Measurements from ENCODE around the gene MLN.

The MLN gene

DNA sequence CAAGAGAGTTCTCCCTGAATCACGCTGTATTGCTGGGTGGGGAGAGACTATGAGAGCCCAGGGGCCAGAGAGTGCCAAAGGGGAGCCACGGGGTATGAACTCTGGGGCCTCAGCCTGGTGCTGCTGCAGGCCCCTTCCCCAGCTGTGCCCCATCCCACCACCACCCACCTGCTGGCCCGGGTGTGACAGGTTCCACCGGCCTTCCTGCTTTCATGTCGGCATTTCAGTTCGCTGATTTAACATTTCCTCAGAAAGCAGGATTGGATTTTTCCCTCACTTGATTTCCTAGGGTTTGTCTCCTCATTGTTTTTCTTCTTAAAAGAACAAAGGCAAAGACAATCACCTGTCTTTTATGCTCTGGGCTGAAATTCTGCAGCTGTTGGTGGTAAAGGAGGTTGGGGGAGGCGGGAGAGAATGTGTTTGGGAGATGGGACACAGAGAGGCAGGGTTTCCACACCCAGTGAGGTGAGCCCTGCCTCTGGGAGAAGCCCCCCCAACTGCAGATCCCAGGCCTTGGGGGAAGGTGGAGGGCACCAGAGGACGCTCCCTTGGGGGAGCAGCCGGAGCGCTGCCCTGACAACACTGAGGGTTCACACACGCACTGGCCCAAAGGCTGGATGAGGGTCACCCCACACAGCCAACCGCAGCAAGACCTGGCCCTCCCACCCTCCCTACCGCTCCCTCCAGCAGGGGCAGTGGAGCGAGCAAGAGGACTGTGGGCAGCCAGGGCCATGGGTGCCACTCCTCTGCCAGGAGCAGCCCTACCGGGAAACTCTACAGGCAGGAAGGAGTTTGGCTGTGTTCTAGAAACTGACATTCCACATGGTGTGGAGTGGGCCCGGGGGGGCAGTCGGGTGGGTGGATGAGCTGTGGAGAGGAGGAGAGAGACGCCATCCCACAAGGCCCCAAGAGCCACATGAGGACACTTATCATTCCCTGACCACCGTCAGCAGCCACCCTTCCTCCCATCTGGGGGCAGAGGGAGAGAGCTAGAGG, 10.5 kb upstream of the MLN start:
- DNase-seq (ENCODE audit: low spot score): no peak

DNA sequence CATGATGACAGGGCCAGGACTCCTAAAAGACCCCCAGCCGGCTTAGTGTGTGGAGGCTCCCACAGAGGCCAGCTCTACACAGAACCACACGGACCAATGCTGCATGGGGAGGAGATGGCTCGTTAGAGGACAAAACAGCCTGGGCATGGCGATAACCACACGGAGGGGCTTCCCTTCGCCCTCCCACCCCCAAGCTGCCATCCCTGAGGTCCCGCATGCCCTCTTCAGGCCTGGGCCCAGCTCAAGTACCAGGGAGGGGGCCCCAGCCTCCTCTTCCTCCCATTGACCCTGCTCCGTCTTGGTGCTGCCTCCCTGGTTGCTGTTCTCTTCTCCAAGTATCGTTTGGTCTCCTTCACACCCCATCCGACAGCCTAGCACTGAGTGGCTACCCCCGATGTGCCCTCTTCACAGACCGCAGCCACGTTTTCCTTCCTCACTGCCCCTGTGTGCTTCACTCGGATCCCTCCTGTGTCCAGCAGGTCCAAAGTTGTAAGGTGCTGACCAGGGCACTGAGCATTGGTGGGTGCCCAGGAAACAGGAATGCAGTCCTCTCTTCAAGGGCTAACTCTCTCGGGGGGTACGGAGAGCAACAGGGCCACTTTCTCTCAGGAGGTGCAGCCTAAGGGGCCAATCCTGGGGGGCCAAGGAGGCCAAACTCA, 9.6 kb upstream of the MLN start:
- DNase-seq (ENCODE audit: low spot score): no peak

DNA sequence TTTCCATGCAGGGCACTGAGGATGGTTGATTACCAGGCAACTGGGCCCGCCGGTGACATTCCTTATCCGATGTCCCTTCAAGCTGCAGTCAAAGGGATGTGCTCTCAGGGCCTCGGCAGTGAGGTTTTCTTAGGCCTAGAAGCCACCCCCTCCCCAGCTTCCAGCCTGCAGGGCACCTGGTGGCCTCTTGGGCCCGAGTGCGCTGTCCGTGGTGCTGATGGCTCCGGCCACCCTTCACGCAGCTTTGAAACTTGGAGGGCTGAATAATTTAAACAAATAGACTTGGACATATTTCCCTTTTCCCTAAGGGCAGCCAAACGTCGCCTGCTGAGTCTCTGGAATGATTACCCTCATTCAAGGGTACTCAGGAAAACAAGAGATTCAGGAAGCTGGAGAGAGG, 8.9 kb upstream of the MLN start:
- peak; percentile 69 for DNase-seq (ENCODE audit: low spot score)

DNA sequence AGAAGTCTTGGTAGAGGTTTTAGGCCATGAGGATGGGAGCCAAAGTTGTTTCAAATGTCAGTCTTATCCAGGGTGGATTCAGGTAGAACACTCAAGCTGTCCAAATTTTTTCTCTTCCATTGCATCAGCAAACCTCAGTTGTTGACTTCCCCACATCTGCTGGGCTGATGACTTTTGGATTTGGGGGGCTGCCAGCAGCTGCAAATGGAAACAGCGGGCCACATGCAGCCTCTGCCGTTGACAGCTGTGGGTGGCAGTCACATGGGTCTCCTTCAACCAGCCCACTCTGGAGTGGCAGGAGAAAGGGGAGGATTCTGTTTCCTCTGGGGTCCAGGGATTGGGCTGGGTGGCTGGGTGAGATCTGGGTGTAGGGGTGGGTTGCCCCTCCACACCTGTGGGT, 5.8 kb upstream of the MLN start:
- no peak for DNase-seq (ENCODE audit: low spot score)

DNA sequence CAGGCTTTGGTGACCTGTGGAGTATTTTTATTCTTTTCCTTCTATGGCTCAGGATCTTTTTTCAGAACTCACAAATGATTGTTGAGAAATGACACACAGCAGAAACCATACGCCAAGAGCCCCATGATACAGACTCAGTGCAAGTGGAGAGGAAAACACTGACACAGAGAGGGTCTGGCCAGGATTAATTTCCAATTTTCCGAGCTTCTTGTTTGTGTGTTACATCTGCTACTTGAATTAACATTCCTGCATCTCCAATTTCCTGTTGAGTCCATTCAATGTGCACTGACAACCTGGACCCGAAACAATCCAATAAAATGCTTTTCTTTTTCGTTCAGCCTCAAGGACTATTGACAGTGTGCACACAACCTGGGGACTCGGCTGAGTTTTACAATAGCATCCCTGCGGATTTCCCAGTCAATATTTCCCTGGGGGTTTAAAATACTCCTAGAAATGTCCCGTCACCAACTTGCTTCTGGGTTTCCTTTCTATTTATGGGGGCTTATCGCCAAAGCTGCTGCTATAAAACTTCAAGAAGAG, 4.9 kb upstream of the MLN start:
- DNase-seq (ENCODE audit: low spot score): no peak

DNA sequence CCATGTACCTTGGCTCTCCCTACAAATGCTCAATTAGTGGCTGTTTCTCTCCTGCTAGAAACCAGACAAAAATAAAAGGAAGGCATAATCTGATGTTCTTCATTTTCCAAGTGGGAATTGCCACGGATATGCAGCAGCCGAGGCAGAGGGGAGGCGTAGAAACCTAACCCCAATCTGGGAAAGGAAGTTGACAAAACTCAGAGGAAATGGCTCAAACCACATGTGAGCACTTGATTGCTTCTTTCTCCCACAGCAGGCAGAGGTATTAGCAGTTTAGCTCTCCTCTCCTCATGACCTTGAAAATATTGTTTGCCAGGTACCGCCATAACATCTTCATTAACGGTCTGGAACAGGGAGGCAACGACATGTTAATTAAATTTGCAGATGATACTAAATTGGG, 3.8 kb upstream of the MLN start:
- DNase-seq (ENCODE audit: low spot score): no peak

DNA sequence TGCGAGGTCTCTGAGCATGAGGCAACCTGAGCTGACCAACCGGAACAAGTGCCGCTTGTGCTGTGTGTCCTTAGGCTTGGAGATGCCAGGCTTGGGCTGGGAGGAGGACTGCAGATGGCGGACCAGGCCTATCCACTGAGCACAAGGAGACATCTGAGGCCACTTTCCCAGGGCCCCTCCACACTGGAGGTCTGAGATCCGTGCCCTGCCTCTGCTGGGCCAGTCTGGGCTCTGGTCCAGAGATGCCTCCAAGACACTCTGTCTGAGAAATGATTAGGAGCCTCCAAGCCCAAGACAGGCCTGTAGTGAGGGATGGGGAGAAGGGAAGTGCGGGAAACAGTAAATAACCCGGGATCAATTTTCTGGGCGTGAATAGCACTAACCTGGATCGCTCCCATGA, 3.0 kb upstream of the MLN start:
- no peak for DNase-seq (ENCODE audit: low spot score)

DNA sequence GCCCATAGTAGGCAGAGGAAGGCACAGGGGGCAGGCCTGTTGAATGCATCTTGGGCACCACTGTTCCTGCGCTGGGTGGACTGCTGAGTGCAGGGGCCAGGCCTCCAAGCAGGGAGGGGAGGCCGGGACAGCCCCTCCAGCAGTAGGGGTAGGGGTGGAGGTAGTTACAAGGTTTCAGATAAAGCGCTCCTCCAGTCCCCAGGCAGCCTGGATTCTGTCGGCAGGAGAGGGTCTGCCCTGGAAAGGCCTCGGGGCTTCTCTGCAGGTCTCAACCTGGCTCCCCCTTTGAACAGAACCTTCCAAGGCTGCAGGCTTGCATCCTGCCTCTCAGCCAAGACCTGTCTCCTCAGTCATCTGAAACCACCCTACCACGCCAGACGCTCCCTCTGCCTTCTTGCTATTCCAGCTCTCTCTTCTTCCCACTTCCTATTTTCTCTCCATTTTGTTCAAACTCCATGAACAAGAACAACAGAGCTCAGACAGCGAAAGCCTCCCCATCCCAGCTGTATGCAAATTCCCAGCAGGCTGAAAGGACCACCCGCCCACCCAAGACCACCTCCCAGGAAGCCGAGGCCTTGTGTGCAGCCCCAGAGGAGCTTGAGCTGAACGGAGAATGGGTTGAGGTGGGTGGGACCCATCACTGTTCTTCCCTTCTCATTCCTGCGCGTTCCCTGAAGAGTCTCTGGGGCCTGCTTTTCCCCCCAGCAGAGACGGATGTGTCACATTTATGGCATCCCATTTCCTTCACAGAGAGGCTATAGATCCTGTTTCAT, 1.4 kb downstream of the MLN start:
- DNase-seq (ENCODE audit: low spot score): no peak

DNA sequence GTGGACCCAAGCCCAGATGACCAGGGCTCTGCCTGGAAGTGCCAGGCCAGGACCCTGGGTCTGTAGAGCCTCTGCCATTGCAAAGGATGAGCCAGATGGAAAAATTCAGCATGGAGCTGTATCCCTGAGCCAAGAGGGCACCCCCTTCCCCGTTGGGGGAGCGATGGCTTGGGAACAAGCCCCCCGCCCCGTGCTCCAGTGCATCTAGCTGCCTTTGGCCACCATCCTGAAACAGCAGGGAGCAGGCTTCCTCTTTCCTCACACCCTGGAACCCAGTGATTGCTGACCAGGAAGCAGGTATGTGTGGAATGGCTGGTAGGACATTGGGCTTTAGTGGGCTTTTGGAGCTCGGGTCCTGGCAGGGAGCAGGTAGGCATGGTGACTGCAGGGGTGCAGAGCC, 2.2 kb downstream of the MLN start:
- DNase-seq (ENCODE audit: low spot score): no peak

DNA sequence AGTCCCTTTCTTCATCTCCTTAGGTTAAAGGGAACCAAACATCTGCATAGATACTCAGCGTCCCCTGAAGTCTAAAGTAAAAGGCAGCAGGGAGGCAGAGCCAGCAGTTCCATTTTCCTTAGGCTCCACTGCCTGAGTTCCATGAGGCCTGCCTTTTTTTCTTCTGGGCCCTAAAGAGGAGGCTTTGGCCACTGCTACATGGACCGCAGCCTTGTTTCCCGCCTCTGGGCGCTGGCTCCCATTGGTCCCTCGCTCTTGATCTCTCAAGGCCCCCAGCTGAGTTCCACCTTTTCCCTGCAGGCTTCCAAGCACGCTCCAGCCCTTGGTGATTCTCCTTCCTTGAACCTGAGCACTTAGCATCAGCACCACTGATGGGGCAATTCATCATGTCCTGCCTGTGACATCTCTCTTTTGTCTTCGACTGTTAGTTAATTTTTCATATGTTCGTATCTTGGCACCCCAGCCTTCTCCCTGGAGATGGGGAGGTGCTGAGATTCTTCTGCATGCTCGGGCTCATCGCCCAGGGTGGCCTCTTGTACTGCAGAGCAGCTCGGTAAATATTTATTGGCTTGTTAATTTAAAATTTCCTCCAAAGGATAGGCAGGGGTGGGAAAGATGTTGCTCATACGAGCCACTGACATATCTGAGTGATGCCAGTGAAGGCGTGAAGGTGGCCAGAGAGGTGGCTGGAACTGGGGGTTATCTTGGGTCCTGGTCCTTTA, 3.4 kb downstream of the MLN start:
- no peak for DNase-seq (ENCODE audit: low spot score)

DNA sequence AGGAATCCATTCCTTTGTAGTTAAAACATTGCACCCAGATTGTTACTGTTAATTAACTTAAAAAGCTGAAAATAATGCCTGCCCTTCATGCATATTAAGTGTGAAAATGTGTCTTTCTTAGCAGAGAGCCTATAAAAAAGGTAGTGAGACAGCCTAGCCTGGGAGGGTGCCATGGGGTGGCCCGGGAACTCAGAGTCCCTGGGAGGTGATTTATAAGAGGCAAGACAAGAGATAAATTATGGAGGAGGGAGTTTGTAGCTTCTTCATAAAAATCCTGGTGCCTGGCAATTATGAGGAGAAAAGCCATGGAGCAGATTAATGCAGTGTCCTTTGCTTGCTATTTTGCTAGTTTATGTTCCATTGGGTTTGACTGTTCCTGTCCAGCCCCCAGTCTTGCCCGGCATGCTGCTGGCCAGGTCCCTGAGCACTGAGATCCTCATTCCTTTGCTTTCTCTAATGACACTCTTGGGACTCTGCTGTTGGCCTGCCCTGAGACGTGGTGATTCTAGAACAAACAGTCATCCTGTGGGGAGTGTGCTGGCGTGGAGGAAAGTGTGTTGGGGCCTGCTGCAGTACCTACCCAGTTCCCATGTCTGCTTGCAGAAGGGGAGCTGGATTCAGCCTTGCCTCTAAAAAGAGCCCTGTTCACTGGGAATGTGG, 4.2 kb downstream of the MLN start:
- DNase-seq (ENCODE audit: low spot score): no peak

DNA sequence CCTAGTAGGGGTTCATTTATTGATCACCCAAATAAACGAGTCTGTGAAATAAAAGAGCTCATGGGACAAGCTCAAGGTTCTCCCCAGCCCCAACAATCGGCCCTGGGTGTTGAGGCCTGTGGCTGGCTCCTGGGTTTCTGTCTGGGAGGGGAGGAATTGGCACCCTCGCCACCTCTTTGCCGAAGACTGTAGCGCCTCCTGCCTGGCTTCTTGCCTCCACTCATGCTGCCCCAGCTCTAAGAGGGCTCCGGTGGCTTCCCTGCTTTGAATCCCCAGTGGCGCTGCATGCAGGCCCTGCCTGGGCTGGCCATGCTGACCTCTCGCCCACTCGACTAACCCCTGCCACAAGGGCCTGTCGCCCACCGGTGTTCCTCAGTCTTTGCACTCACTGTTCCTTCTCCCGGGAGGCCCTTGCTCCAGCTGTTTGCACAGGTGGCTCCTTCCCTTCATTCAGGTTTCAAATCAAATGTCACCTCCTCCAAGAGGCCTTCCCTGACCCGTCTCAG, 5.4 kb downstream of the MLN start:
- no peak for DNase-seq (ENCODE audit: low spot score)

DNA sequence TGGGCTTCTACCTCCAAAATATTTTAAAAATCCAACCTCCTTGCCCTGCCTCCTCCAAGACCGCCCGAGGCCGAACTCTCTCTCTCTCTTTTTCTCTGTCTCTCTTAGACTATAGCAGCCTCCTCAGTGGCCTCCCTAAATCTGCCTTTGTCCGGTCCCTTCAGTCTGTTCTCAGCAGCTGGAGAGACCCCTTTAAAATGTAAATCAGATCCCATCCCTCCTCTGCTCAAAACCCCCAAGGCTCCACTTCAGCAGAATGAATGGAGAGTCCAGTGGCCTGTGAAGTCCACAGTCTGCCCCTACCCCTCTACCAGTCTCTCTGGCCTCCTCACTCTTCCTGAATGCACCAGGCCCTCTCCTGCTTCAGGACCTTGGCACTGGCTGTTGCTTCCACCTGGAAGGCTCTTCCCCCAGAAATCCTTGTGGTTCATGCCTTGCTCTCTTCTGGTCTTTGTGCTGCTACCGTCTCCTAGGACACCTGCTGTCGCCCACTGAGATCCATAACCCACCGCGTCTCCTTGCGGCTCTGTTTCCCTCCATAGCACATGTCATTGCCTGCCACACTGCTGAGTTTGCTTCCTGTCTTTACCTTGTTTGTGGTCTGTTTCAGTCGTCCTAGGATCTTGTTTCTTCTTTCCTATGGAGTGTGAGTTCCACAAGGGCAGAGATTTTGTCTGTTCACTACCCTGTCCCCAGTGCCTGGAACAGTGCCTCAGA, 6.0 kb downstream of the MLN start:
- no peak for DNase-seq (ENCODE audit: low spot score)

DNA sequence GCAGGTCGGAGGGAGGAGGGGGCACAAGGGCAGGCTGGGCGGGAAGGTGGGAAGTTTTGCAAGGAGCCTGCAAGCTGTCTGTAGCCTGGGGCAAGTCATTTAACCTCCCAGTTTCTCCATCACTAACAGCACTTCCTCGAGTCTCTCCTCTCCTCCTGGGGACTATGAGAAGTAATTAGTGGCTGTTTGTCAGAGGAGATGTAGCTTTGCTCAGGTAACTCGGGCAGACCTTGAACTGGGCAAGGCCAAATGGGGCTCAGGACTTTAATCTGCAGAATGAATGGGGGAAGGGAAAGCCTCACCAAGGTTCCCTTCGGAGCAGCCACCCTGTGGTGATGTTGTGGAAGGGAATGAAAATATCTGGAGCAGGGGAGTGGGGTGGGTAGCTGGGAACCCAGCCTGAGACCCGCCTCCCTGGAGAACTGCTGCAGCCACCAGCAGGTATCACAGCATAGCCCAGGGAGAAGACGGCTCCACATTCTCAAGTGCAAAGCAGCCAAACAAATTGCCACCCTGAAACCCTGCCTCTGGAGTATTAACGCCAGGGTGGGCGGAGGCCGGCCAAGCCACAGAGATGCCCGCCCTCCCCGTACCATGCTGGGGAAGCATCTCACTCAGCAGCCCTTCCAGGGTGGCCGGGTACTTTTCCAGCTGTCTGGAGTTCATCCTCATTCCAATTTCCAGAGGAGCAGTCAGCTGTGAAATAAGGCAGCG, 8.7 kb downstream of the MLN start:
- no peak for DNase-seq (ENCODE audit: low spot score)

DNA sequence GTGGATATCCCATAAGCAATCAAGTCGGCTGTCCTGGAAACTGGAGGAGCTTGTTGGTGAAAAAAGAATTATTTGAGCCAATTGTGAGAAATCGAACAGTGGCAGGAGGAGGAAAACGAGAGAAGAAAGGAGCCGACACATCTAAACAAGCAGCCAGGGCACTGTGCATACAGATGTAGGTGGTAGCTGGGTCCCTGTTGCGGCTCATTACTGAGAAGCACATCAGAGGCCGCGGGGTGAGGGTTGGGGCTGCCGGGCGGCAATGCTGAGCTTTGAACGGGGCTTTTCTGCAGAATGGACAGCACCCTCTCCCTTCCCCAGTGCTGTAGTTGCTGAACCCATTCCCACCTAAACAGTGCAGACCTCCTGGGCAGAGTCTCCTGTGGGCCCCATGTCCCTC, 10.8 kb downstream of the MLN start:
- DNase-seq (ENCODE audit: low spot score): no peak

DNA sequence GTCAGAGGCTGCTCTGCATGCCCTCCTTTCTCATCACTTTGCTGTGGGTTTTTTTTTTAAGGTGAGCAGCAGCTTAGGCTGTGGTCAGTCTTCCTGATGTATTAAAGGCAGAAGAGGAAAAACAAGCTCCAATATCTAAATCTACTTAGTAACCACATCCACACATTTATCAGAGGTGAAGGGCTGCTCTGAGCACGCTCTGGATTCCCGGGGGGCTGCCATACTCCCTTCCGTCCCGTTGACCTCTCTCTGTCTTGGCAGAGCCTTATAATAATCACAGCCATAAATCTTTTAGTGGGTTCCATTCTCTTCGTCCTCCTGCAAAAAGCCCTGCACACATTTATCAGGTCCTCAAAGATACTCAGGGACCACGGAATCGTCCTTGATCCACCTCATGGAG, 12.2 kb downstream of the MLN start:
- DNase-seq (ENCODE audit: low spot score): no peak

DNA sequence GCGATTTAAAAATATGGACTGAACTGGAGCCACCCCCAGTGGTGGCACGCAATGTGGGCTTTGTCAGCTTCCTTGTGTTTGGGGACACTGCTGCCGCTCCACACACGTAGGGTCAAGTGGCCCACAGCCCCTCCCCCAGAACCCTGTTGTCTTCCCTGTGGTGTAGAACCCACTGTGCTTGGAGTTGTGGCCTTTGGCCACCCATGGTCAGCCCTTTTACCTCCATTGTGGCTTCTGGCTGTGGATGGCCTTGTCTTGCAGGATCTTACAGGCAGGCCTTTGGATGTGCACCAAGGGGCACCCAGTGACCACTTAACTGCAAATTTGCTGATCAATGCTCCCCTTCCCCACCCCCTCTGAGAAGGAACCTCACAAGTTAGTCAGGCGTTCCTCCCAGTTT, 12.9 kb downstream of the MLN start:
- no peak for DNase-seq (ENCODE audit: low spot score)

DNA sequence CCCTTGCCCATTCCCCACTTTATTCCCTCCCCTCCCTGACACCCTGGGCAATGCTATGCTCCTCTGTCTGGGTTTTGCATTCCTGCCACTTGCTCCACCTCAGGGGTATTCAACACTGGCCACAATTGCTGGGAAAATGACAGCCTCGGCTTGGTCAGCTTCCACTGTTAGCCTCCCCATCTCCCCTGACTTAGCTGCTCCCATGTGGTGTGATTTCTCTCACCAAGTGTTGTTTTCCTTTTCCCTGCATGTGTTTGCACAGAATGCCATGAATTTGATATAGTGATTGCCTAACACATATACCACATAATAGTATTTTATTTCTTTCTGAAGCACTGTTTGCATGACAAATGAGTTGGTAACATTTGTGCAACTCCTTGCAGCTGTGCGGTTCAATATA, 13.4 kb downstream of the MLN start:
- no peak for DNase-seq (ENCODE audit: low spot score)

DNA sequence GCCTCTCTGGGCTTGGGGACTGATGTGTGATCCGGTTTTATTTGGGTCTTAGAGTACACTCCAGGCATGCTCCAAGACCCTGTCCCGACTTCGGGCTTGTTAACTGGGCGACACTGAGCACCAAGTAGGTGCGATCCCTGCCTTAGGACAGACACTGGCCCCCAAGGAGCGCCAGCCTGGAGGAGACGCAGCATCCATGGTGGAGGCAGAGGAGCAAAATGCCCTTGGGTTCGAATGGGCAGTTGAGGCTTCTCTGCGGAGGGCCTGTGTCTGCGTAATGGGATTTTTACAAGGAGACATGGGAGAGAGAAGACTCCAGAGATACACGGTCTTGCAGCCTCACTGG, 14.3 kb downstream of the MLN start:
- no peak for DNase-seq (ENCODE audit: low spot score)
